Umbilical cord (tissue), 2 donors: Measurements from ENCODE around the gene GAREM1. TPM values are rescaled to one million over a fixed set of nuclear protein-coding genes. Genes with fewer than 3 reads are reported as not detected.
A peak's percentile ranks its signal among the peaks of the same experiment; 100 is the strongest.

Source experiments
- DNase-seq: peaks from one replicate; pipeline ENCODE4 v3.0.0-alpha.2; 2015; ENCODE audit warnings: low spot score
- total RNA-seq: library from RNA; depleted of rRNA; stranded (reverse); fragments of >200 nt; gene quantifications from one replicate; pipeline ENCODE4 v1.2.3, GENCODE V29; 2014; ENCODE audit warnings: low replicate concordance; ENCODE audit not compliant: insufficient read depth

The GAREM1 gene
- total RNA-seq, 1 donor from 2014 or later, result 5.1 TPM

GRCh38 chr18:32425466-32425865 lies 45.2 kb downstream of the GAREM1 start:
- DNase-seq, result peak; percentile 52

- peak; percentile 83 for DNase-seq
Measured at GRCh38 chr18:32424696-32425095, 46.0 kb downstream of the GAREM1 start.

GRCh38 chr18:32422978-32423740 lies 47.5 kb downstream of the GAREM1 start:
- DNase-seq, result no peak

GRCh38 chr18:32422201-32422600 lies 48.5 kb downstream of the GAREM1 start:
- DNase-seq, result no peak

GRCh38 chr18:32420084-32420750 lies 50.5 kb downstream of the GAREM1 start:
- no peak for DNase-seq

GRCh38 chr18:32418148-32418547 lies 52.5 kb downstream of the GAREM1 start:
- no peak for DNase-seq

GRCh38 chr18:32405588-32405987 lies 65.1 kb downstream of the GAREM1 start:
- no peak for DNase-seq

GRCh38 chr18:32401621-32402020 lies 69.1 kb downstream of the GAREM1 start:
- peak; percentile 84 for DNase-seq

- DNase-seq, result no peak
Measured at GRCh38 chr18:32393407-32393806, 77.3 kb downstream of the GAREM1 start.

- DNase-seq, result no peak
Measured at GRCh38 chr18:32391126-32391525, 79.6 kb downstream of the GAREM1 start.

- DNase-seq, result no peak
Measured at GRCh38 chr18:32389858-32390257, 80.8 kb downstream of the GAREM1 start.

GRCh38 chr18:32389191-32389590 lies 81.5 kb downstream of the GAREM1 start:
- DNase-seq, result no peak

- peak; percentile 56 for DNase-seq
Measured at GRCh38 chr18:32386471-32386870, 84.2 kb downstream of the GAREM1 start.

- DNase-seq, result peak; percentile 71
Measured at GRCh38 chr18:32383050-32383819, 87.4 kb downstream of the GAREM1 start.

GRCh38 chr18:32381761-32382160 lies 88.9 kb downstream of the GAREM1 start:
- DNase-seq, result no peak

- no peak for DNase-seq
Measured at GRCh38 chr18:32380559-32380958, 90.1 kb downstream of the GAREM1 start.

- DNase-seq, result no peak
Measured at GRCh38 chr18:32379891-32380290, 90.8 kb downstream of the GAREM1 start.

GRCh38 chr18:32378705-32379104 lies 92.0 kb downstream of the GAREM1 start:
- no peak for DNase-seq

GRCh38 chr18:32373995-32374394 lies 96.7 kb downstream of the GAREM1 start:
- DNase-seq, result peak; percentile 34

GRCh38 chr18:32373505-32373904 lies 97.2 kb downstream of the GAREM1 start:
- DNase-seq, result no peak

- peak; percentile 11 for DNase-seq
Measured at GRCh38 chr18:32372381-32373061, 98.2 kb downstream of the GAREM1 start.

GRCh38 chr18:32372047-32372380 lies 98.7 kb downstream of the GAREM1 start:
- no peak for DNase-seq
